AG04449 (cell line): Measurements from ENCODE around the gene GCC2.

Experiments used
- CTCF ChIA-PET: fragments of 350-600 bp; formaldehyde crosslinking; extraction: SDS; loops from one replicate; lab custom pipeline; 2021; ENCODE audit warnings: antibody characterized with exemption; lab: Yijun Ruan, JAX
- POLR2A ChIA-PET: fragments of 400-600, 350-600 bp; formaldehyde crosslinking; extraction: SDS; loops from one replicate; lab custom pipeline; 2020; ENCODE audit warnings: antibody characterized with exemption, inconsistent platforms; lab: Yijun Ruan, JAX
- DNase-seq: peaks from one replicate; pipeline ENCODE4 v3.0.0-alpha.2; 2010; ENCODE audit warnings: low read depth, low spot score
- H3K4me3 ChIP-seq: 2 replicates; pipeline ENCODE4 v1.5.1; 2011; ENCODE audit warnings: low read depth, mild to moderate bottlenecking, control low read depth, low read length
- TF ChIP-seq, protein P1 (sequence below): IDR thresholded peaks from one replicate; pipeline ENCODE4 v1.5.1; 2011; ENCODE audit warnings: mild to moderate bottlenecking, moderate library complexity, low read length, control low read depth, inconsistent platforms; ENCODE audit not compliant: insufficient read depth; ENCODE audit errors: missing control alignments

The GCC2 gene

DNA sequence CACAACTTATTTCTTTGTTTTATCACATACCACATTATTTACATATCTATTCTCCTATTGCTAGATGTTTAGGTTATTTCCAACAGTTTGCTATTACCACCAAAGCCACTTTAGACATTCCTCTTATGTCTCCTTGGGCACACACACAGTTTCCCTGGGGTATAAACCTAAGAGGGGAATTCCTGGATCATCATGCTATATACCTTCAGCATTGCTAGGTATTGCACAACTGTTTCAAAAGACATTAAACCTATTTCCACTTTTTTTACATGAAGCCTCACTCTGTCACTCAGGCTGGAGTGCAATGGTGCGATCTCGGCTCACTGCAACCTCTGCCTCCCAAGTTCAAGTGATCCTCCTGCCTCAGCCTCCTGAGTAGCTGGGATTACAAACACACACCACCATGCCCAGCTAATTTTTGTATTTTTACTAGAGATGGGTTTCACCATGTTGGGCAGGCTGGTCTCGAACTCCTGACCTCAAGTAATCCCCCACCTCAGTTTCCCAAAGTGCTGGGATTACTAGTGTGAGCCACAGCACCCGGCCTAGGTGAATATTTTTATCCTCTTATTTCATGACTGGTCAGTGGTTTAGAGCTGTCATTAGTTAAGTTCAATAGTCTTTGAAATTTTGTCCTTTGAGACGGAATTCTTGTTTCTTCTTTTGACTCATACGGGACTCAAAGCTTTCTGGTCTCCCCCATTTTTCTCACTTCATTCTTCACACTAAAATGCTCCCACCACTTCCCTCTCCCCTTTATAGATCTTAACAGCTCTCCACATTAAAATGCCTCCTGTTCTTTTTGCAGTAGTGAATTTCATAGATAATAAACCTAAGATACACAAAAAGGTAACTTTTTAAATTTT is 40.9 kb upstream of the GCC2 start:
- ChIA-PET POLR2A (no interaction called here), CTCF (interaction anchor here (0.8 to 0.9 kb wide), 2 partner anchors 12 to 229 kb away, joined by 3 read pairs; no protein-coding TSS in a partner anchor)
- no peak overlapping the region for H3K4me3 ChIP-seq
- TF ChIP-seq, protein P1, sequence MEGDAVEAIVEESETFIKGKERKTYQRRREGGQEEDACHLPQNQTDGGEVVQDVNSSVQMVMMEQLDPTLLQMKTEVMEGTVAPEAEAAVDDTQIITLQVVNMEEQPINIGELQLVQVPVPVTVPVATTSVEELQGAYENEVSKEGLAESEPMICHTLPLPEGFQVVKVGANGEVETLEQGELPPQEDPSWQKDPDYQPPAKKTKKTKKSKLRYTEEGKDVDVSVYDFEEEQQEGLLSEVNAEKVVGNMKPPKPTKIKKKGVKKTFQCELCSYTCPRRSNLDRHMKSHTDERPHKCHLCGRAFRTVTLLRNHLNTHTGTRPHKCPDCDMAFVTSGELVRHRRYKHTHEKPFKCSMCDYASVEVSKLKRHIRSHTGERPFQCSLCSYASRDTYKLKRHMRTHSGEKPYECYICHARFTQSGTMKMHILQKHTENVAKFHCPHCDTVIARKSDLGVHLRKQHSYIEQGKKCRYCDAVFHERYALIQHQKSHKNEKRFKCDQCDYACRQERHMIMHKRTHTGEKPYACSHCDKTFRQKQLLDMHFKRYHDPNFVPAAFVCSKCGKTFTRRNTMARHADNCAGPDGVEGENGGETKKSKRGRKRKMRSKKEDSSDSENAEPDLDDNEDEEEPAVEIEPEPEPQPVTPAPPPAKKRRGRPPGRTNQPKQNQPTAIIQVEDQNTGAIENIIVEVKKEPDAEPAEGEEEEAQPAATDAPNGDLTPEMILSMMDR: no peak
- peak; percentile 14 for DNase-seq

DNA sequence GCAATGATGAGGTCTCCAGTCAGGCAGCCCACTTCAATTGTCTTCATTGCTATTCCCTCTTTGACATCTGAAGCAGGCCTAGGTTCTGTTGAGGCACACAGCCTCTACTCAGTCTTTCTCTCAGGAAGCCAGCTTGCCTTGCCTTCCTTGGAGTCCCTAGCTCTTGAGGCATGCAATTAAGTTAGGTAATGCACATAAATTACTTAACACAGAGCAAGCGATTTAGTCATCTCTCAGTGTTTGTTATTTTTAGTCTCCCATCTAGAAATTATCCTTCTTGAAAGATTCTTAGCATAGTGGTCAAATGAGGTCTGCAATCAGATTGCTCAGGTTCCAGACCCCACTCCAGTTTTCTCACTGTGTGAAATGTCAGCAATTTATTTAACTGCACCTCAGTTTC is 39.2 kb upstream of the GCC2 start:
- TF ChIP-seq, protein P1: no peak
- POLR2A ChIA-PET: interaction anchor here (1.8 kb wide), 1 partner anchor 39 kb away, joined by 7 read pairs; the partner anchor contains the start of gene GCC2

DNA sequence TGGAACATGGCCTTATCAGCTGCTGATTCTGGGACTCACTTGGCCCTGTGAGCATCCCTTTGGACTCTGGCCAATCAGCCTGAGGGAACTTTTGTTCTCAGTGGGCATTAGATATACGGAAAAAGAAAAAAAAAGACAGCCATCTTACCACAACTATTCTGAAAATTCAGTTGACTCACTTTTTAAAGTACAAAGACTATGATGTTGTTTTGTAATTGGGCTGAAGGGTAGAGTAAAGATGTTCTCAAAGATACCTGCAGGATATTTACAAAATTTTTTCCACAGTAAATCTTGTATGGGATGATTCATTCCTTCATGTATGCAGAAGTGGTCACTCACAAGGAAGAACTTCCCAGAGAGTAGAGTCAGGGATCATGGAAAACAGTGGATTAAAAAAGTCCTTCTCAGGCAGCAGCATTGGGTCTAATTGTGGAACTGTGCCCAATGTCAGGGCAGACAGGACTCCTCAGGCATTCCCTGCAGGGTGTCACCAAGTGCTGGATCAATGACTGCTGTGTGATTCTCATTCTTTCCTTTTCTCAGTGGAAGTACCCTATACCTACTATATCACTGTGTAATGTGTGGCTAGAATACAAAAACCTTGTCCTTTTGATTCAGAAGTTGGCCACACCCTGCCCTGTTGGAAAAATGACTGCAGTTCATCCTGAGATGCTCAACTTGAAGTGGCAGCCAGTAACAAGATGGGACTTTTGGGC is 35.9 kb upstream of the GCC2 start:
- DNase-seq: peak; percentile 59
- CTCF ChIA-PET: no interaction called here
- TF ChIP-seq, protein P1: no peak
- POLR2A ChIA-PET: no interaction called here
- no peak overlapping the region for H3K4me3 ChIP-seq

More for the DNA sequence above, 39.2 kb upstream of the GCC2 start:
- H3K4me3 ChIP-seq: no peak overlapping the region
- DNase-seq: peak; percentile 59
- CTCF ChIA-PET: interaction anchor here (1.3 kb wide), 1 partner anchor 36 kb away, joined by 3 read pairs; no protein-coding TSS in a partner anchor

DNA sequence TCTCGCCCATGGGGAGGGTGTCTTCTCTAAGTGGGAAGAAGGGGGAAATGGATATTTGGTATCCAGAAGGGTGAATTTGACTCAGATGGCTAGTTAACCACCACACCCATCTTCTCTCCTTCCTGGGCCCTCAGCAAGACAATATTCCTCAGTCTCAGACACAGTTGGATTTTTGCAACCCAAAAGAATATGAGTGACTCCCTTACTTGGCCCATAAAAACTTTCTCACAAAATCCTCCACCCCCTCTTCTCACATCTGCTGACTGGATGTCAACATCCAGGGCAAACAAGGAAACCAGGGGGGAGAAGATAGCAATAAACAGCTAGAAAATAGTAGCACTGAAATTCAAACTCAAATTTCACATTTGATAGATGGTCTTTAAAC is 35.3 kb upstream of the GCC2 start:
- no peak for DNase-seq
- POLR2A ChIA-PET: no interaction called here
- H3K4me3 ChIP-seq: no peak overlapping the region
- TF ChIP-seq, protein P1: no peak
- CTCF ChIA-PET: no interaction called here

DNA sequence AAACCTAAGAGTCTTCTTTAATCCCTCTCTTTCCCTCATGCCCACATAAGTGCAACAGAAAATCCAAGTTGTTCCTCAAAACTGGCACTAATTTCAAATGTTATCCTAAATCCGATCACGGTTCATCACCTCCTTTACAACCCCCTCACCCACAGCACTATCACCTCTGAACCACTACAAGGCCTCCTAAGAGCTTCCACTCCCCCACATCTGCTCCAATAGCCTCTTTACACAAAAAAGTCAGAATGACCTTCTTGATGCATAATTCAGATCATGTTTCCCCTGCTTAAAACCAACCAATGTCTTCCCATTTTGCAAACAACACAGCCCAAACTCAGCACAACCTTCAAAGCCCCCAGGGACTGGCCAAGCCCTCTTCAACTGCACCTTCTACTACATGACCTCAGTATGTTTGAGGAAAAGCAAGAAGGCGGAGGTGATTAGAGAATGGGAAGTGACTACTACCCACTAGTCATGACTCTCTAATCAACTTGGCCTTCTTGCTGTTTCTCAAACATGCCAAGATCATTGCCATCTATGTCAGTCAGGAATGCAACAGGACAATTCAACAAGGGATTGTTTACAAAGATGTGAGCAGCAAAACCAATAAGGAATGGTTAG is 34.6 kb upstream of the GCC2 start:
- H3K4me3 ChIP-seq: no peak overlapping the region
- TF ChIP-seq, protein P1: no peak
- CTCF ChIA-PET: no interaction called here
- DNase-seq: no peak
- POLR2A ChIA-PET: no interaction called here
